GM10266 (cell line): ENCODE results near the gene CCDC60.

Experiments used
- DNase-seq: peaks from one replicate; pipeline ENCODE4 v3.0.0; 2012; ENCODE audit errors: extremely low spot score
- CTCF ChIP-seq: IDR thresholded peaks from 2 replicates; pipeline ENCODE4 v1.5.1; 2012; ENCODE audit warnings: mild to moderate bottlenecking, low read depth; ENCODE audit not compliant: control insufficient read depth, insufficient read depth; ENCODE audit errors: missing control alignments

The CCDC60 gene

GRCh38 chr12:119500209-119500608, 165.7 kb downstream of the CCDC60 start:
- no peak for DNase-seq
- no peak for TF ChIP-seq CTCF

GRCh38 chr12:119501052-119501451, 166.5 kb downstream of the CCDC60 start:
- no peak for TF ChIP-seq CTCF
- no peak for DNase-seq

- TF ChIP-seq CTCF: no peak
- DNase-seq: no peak
Measured at GRCh38 chr12:119505001-119505400, 170.5 kb downstream of the CCDC60 start.

GRCh38 chr12:119512772-119513497, 178.4 kb downstream of the CCDC60 start:
- no peak for DNase-seq
- no peak for TF ChIP-seq CTCF

- no peak for DNase-seq
Measured at GRCh38 chr12:119528241-119528640, 193.7 kb downstream of the CCDC60 start.

GRCh38 chr12:119540476-119540875, 205.9 kb downstream of the CCDC60 start:
- no peak for DNase-seq
- no peak for TF ChIP-seq CTCF

More at GRCh38 chr12:119528241-119528640, 193.7 kb downstream of the CCDC60 start:
- no peak for TF ChIP-seq CTCF

GRCh38 chr12:119544765-119545625, 210.5 kb downstream of the CCDC60 start:
- DNase-seq: peak; percentile 64
- peak; percentile 91 for TF ChIP-seq CTCF
